ENCODE data around the gene EMC7.

GRCh38 chr15:34132881-34133280 lies 31.2 kb upstream of the EMC7 start:
- TF ChIP-seq, protein P1, sequence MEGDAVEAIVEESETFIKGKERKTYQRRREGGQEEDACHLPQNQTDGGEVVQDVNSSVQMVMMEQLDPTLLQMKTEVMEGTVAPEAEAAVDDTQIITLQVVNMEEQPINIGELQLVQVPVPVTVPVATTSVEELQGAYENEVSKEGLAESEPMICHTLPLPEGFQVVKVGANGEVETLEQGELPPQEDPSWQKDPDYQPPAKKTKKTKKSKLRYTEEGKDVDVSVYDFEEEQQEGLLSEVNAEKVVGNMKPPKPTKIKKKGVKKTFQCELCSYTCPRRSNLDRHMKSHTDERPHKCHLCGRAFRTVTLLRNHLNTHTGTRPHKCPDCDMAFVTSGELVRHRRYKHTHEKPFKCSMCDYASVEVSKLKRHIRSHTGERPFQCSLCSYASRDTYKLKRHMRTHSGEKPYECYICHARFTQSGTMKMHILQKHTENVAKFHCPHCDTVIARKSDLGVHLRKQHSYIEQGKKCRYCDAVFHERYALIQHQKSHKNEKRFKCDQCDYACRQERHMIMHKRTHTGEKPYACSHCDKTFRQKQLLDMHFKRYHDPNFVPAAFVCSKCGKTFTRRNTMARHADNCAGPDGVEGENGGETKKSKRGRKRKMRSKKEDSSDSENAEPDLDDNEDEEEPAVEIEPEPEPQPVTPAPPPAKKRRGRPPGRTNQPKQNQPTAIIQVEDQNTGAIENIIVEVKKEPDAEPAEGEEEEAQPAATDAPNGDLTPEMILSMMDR (IDR thresholded peaks at IDR 0.05), result no peak
- TF ChIP-seq EZH2 (IDR thresholded peaks at IDR 0.05; ENCODE audit: borderline replicate concordance, insufficient read depth, low read depth, low read length, poor library complexity, severe bottlenecking), result no peak

All from B cell (primary cell).